Bronchial epithelial cell (primary cell): ENCODE measurements around the gene KLK1. TPM values are rescaled to one million over a fixed set of nuclear protein-coding genes. Genes with fewer than 3 reads are reported as not detected.

Experiments
- DNase-seq: peaks from one replicate; pipeline ENCODE4 v3.0.0-alpha.2; 2010; ENCODE audit warnings: low read depth
- FAIRE-seq: peaks from 2 replicates; lab custom pipeline; 2011; peaks lifted over from hg19 to GRCh38; lab: Jason Lieb, UNC
- H3K27me3 ChIP-seq: 2 replicates; pipeline ENCODE4 v1.5.1; 2011; ENCODE audit warnings: low read length; ENCODE audit not compliant: control insufficient read depth, insufficient read depth
- H3K36me3 ChIP-seq: 2 replicates; pipeline ENCODE4 v1.5.1; 2011; ENCODE audit warnings: low read length; ENCODE audit not compliant: control insufficient read depth, insufficient read depth
- H3K4me3 ChIP-seq: 2 replicates; pipeline ENCODE4 v1.5.1; 2011; ENCODE audit warnings: mild to moderate bottlenecking, low read depth, low read length, control low read depth
- CTCF ChIP-seq: IDR thresholded peaks from 2 replicates; pipeline ENCODE4 v1.5.1; 2011; ENCODE audit warnings: mild to moderate bottlenecking, moderate library complexity, low read length, control low read depth, inconsistent platforms; ENCODE audit not compliant: insufficient read depth, severe bottlenecking
- total RNA-seq: library from RNA; depleted of rRNA; stranded (reverse); fragments of >200 nt; gene quantifications from 2 replicates; pipeline ENCODE4 v1.2.1, GENCODE V29; 2014

KLK1 gene
- total RNA-seq, result not detected in 2 replicates

- FAIRE-seq (no peak), DNase-seq (no peak)
- TF ChIP-seq CTCF, result no peak
- Histone ChIP-seq H3K4me3 (no peak within 1 kb of the TSS), H3K36me3 (no peaks in the 10 kb centered on the region), H3K27me3 (peaks cover 9% of the 10 kb centered on the region)
Measured at GRCh38 chr19:50823389-50824042, at the start of gene KLK1. TSS of gene KLK1 (minus strand) at chr19:50823787. CDS start at chr19:50823748, 39 bp downstream.

DNA sequence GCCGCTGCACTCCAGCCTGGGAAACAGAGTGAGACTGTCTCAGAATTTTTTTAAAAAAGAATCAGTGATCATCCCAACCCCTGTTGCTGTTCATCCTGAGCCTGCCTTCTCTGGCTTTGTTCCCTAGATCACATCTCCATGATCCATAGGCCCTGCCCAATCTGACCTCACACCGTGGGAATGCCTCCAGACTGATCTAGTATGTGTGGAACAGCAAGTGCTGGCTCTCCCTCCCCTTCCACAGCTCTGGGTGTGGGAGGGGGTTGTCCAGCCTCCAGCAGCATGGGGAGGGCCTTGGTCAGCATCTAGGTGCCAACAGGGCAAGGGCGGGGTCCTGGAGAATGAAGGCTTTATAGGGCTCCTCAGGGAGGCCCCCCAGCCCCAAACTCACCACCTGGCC lies 49.5 kb upstream of the KLK1 start, which contains the start of gene KLK2:
Gene KLK2, plus strand, starts transcription at position 384 of the 400 bp plus-strand sequence. CDS start 35 bp downstream, outside the sequence.
- TF ChIP-seq CTCF, result no peak
- H3K27me3 ChIP-seq, result no peaks in the 10 kb centered on the region
- no peak for FAIRE-seq
- H3K36me3 ChIP-seq, result no peaks in the 10 kb centered on the region
- DNase-seq, result no peak
- H3K4me3 ChIP-seq, result no peak within 1 kb of the TSS

DNA sequence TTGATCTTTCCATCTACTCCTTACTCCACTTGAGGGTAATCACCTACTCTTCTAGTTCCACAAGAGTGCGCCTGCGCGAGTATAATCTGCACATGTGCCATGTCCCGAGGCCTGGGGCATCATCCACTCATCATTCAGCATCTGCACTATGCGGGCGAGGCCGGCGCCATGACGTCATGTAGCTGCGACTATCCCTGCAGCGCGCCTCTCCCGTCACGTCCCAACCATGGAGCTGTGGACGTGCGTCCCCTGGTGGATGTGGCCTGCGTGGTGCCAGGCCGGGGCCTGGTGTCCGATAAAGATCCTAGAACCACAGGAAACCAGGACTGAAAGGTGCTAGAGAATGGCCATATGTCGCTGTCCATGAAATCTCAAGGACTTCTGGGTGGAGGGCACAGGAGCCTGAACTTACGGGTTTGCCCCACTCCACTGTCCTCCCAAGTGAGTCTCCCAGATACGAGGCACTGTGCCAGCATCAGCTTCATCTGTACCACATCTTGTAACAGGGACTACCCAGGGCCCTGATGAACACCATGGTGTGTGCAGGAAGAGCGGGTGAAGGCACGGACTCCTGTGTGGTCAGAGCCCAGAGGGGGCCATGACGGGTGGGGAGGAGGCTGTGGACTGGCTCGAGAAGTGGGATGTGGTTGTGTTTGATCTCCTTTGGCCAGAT lies 47.0 kb upstream of the KLK1 start:
- FAIRE-seq (no peak), DNase-seq (no peak)
- no peak for TF ChIP-seq CTCF
- Histone ChIP-seq H3K4me3 (no peak overlapping the region), H3K36me3 (no peaks in the 10 kb centered on the region), H3K27me3 (no peaks in the 10 kb centered on the region)

DNA sequence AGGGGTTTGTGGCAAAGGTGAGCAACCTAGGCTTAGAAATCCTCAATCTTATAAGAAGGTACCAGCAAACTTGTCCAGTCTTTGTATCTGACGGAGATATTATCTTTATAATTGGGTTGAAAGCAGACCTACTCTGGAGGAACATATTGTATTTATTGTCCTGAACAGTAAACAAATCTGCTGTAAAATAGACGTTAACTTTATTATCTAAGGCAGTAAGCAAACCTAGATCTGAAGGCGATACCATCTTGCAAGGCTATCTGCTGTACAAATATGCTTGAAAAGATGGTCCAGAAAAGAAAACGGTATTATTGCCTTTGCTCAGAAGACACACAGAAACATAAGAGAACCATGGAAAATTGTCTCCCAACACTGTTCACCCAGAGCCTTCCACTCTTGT lies 45.9 kb upstream of the KLK1 start:
- FAIRE-seq (no peak), DNase-seq (no peak)
- H3K27me3 ChIP-seq, result no peaks in the 10 kb centered on the region
- no peaks in the 10 kb centered on the region for H3K36me3 ChIP-seq
- no peak overlapping the region for H3K4me3 ChIP-seq
- no peak for TF ChIP-seq CTCF

DNA sequence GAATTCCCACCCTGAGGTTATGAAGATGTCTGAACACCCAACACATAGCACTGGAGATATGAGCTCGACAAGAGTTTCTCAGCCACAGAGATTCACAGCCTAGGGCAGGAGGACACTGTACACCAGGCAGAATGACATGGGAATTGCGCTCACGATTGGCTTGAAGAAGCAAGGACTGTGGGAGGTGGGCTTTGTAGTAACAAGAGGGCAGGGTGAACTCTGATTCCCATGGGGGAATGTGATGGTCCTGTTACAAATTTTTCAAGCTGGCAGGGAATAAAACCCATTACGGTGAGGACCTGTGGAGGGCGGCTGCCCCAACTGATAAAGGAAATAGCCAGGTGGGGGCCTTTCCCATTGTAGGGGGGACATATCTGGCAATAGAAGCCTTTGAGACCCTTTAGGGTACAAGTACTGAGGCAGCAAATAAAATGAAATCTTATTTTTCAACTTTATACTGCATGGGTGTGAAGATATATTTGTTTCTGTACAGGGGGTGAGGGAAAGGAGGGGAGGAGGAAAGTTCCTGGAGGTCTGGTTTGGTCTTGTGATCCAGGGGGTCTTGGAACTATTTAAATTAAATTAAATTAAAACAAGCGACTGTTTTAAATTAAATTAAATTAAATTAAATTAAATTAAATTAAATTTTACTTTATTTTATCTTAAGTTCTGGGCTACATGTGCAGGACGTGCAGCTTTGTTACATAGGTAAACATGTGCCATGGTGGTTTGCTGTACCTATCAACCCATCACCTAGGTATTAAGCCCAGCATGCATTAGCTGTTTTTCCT lies 38.1 kb upstream of the KLK1 start:
- no peak overlapping the region for H3K4me3 ChIP-seq
- H3K27me3 ChIP-seq, result no peaks in the 10 kb centered on the region
- FAIRE-seq (no peak), DNase-seq (no peak)
- H3K36me3 ChIP-seq, result no peaks in the 10 kb centered on the region
- TF ChIP-seq CTCF, result no peak
